Activated naive CD4-positive, alpha-beta T cell treated with anti-CD3 and anti-CD28 coated beads, Interleukin-2, amount 50 U/mL, for 24 hours (primary cell): ENCODE measurements around the gene GUCY2D.

ENCODE experiments used
- H3K27ac Mint-ChIP-seq: one replicate; pipeline ENCODE4 v1.8.0; 2021; ENCODE audit warnings: mild to moderate bottlenecking, mixed read lengths
- H3K27me3 Mint-ChIP-seq: one replicate; pipeline ENCODE4 v1.8.0; 2021; ENCODE audit warnings: mixed read lengths
- H3K36me3 Mint-ChIP-seq: one replicate; pipeline ENCODE4 v1.8.0; 2021; ENCODE audit warnings: mixed read lengths
- H3K4me1 Mint-ChIP-seq: one replicate; pipeline ENCODE4 v1.8.0; 2021; ENCODE audit warnings: mixed read lengths
- H3K4me3 Mint-ChIP-seq: one replicate; pipeline ENCODE4 v1.8.0; 2021; ENCODE audit warnings: mild to moderate bottlenecking, mixed read lengths
- H3K9me3 Mint-ChIP-seq: one replicate; pipeline ENCODE4 v1.8.0; 2021; ENCODE audit warnings: mixed read lengths

Gene GUCY2D

DNA sequence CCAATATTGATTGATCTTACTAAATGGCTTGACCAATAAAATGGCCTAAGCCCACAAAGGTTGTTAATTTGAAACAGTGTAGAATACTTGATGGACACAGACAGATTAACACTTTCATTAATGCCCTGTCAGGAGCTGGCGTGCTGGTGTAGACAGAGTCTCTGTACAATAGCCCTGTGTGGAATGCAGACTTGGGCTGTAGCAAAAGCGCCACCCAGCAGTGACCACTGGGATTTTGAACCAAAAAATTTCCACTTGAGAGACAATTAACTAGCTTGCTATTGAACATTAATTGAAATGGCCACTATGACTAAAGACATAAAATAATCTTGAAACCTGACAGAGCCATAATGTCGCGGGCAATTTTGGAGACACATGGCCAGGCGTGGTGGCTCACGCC lies 19.7 kb upstream of the GUCY2D start:
- Mint-ChIP-seq H3K27ac (no peak overlapping the region), H3K36me3 (no peaks in the 10 kb centered on the region), H3K9me3 (no peaks in the 10 kb centered on the region), H3K4me1 (no peaks in the 10 kb centered on the region), H3K27me3 (peaks cover 1% of the 10 kb centered on the region), H3K4me3 (no peak overlapping the region)

DNA sequence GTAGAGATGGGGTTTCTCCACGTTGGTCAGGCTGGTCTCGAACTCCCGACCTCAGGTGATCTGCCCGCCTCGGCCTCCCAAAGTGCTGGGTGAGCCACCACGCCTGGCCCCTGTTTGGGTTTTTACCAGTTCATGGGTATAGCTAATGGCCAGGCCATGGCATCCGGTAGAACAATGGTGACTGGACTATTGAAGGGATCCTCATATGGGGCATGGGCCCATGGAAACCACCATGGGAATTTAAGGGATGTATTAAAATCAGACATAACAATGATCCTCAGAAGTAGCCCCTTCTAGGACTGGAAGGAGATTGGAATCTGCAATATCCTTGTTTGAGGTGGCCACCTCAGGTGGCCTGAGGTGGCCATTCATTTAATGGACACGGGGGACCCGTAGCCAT lies 17.5 kb upstream of the GUCY2D start:
- Mint-ChIP-seq H3K27me3 (peaks cover 1% of the 10 kb centered on the region), H3K4me3 (no peak overlapping the region), H3K4me1 (peaks cover 10% of the 10 kb centered on the region), H3K9me3 (no peaks in the 10 kb centered on the region), H3K36me3 (no peaks in the 10 kb centered on the region), H3K27ac (no peak overlapping the region)

DNA sequence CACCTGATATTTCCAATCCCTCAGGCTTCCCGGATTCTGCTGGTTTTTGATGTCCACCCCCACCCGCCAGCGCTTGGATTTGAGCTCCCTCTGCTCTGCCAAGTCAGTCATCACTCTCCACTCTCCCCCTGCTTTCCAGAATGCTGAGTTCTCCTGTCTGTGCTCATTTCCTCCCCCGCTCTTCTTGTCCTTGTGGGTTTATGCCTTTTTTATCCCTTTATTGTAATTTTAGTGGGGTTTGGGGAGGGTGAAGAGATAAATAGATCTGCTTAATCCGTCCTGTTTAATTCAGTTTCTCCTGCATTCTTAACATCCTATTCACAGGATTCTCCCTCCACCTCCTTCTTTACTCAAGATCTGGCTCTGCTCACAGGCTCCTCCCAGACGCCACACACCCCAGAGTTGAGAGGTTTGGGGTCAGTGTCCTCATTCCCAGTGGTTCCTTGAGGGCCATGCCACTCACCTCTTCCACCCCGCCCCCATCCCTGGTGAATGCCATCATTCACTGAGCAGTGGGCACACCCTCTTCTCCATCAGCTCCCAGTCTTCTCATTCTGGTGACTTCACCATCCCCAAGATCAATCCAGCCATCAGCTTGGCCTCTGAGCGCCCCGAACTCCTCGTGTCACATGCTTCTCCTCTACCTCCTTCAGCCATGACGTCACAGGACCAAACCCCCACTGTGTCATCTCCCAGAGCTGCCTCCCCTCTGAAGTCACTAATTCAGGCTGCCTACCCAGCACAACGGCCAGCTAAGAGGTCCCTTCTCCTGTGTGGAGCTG lies 15.1 kb upstream of the GUCY2D start:
- Mint-ChIP-seq H3K36me3 (no peaks in the 10 kb centered on the region), H3K27ac (peak overlapping the region; percentile 4), H3K27me3 (no peaks in the 10 kb centered on the region), H3K4me3 (no peak overlapping the region), H3K9me3 (no peaks in the 10 kb centered on the region), H3K4me1 (peaks cover 21% of the 10 kb centered on the region)

DNA sequence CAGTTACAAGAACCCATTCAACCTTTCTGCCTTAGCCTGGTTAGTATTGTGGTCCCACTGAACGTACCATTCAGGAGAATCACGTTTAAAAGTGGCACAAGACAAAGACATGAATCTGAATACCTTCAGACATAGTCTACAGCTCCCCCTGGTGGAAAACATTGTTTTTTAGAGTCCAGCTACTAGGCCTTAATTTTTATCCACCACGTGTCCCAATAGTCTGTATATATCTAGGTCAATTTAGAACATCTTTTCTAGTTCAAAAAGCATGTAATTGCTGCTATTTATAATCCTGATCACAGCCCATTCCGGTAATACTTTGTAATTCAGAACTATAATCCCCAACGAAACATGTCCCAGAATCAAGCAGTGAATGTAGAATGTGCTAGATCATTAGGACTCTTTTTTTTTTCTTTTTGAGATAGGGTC lies 13.7 kb upstream of the GUCY2D start:
- Mint-ChIP-seq H3K36me3 (no peaks in the 10 kb centered on the region), H3K4me1 (peaks cover 21% of the 10 kb centered on the region), H3K27me3 (no peaks in the 10 kb centered on the region), H3K9me3 (no peaks in the 10 kb centered on the region), H3K4me3 (peak overlapping the region; percentile 77), H3K27ac (peak overlapping the region; percentile 41)

DNA sequence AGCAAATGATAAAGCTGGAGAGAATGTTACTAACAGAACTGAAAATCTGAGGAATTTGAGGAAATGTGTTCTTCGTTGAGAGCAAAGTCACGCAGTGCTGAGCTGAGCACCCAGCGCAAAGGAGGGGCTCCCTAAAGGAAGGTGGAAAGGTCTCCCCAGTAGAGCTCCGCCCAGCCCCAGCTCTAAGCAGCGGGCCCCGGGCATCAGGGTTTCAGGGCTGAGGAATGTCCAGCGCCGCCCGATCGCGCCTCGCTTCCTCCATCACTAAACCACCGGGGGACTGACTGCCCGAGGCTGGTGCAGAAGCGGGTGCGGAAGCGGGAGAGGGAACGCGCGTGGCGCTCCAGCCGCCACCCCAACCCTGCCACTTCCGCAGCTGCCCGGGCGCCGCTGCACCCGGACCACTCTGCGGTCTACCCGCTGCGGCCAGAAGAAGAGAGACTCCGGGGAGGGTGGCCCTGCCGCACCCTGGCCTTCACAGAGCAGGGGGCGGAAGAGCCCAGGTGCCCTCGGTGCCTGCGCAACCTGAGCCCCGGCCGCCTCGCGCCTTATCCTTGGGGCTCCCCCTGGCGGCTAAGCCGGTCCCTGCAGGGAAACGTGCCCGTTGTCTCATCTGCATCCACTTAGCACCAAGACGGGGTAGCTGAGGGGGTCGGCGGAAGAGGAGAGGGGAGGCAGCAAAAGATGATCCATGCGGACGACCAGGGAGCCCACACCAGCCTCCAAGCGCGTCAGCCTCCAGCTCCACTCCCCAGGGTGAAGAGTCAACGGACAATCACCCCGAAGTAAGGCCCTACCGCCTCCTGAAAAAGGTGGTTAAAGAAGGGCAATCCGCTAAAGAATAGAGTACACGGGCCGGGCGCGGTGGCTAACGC lies 12.4 kb upstream of the GUCY2D start:
- Mint-ChIP-seq H3K36me3 (no peaks in the 10 kb centered on the region), H3K4me1 (peaks cover 21% of the 10 kb centered on the region), H3K9me3 (no peaks in the 10 kb centered on the region), H3K4me3 (peak overlapping the region; percentile 77), H3K27me3 (no peaks in the 10 kb centered on the region), H3K27ac (peak overlapping the region; percentile 74)

DNA sequence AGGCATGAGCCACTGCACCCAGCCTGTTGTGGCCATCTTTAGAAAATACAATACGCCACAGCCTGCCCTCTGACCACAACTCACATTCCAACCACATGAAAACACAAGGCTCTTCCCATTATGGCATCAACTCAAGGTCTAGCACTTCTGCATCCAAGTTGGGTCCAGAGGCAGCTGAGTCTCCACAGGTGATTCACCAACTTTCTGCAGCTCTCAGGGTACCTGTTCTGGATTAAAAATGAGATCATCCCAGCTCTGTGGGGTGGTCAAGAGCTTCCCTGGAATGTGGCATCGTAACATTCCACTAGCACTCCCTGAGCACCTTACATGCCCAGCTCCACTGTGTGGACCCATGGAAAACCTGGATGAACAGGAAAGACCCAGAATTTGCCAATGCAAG lies 9.9 kb upstream of the GUCY2D start:
- peaks cover 21% of the 10 kb centered on the region for H3K4me1 Mint-ChIP-seq
- no peak overlapping the region for H3K27ac Mint-ChIP-seq
- H3K9me3 Mint-ChIP-seq, result no peaks in the 10 kb centered on the region
- no peaks in the 10 kb centered on the region for H3K27me3 Mint-ChIP-seq
- H3K4me3 Mint-ChIP-seq, result no peak overlapping the region
- H3K36me3 Mint-ChIP-seq, result no peaks in the 10 kb centered on the region

DNA sequence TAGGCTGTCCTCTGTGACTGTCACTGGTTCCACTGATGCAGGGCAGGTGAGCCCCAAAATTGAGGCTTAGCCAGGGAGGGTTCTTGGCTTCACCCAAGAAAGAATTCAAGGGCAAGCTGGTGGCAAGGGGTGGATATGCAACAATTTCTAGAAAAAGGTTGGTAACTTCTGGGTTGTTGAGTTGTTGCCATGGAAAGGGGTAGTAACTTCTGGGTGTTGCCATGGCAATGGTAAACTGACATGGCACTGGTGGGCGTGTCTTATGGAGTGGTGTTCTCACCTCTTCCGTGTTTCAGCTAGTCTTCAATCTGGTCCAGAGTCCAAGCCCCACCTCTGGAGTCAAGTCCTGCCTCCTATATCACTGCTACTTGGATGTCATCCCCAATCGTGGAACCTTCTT lies 9.5 kb upstream of the GUCY2D start:
- H3K27me3 Mint-ChIP-seq, result no peaks in the 10 kb centered on the region
- H3K4me1 Mint-ChIP-seq, result peaks cover 21% of the 10 kb centered on the region
- H3K36me3 Mint-ChIP-seq, result no peaks in the 10 kb centered on the region
- no peaks in the 10 kb centered on the region for H3K9me3 Mint-ChIP-seq
- H3K4me3 Mint-ChIP-seq, result no peak overlapping the region
- H3K27ac Mint-ChIP-seq, result no peak overlapping the region

DNA sequence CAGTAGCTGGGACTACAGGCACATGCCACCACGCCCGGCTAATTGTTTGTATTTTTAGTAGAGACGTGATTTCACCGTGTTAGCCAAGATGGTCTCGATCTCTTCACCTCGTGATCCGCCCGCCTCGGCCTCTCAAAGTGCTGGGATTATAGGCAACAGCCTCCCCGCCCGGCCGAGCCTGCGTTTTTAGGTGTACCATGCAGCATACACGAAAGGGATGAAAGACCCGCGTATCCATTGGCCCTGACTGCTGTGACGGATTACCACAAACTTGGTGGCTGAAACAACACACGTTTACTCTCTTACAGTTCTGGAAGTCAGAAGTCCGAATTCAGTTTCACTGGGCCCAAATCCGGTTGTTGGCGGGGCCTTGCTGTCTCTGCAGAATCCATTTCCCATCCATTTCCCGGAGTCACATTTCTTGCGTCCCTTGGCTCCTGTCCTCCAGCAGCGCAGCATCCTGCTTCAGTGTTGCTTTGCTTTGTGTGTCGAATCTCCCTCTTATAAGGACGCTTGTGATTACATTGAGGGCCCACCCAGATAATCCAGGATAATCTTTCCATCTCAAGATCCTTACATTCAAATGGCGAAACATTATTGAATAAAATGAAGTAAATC lies 8.3 kb upstream of the GUCY2D start:
- H3K36me3 Mint-ChIP-seq, result no peaks in the 10 kb centered on the region
- H3K9me3 Mint-ChIP-seq, result no peaks in the 10 kb centered on the region
- no peak overlapping the region for H3K4me3 Mint-ChIP-seq
- H3K27ac Mint-ChIP-seq, result no peak overlapping the region
- peaks cover 16% of the 10 kb centered on the region for H3K4me1 Mint-ChIP-seq
- peaks cover 3% of the 10 kb centered on the region for H3K27me3 Mint-ChIP-seq

DNA sequence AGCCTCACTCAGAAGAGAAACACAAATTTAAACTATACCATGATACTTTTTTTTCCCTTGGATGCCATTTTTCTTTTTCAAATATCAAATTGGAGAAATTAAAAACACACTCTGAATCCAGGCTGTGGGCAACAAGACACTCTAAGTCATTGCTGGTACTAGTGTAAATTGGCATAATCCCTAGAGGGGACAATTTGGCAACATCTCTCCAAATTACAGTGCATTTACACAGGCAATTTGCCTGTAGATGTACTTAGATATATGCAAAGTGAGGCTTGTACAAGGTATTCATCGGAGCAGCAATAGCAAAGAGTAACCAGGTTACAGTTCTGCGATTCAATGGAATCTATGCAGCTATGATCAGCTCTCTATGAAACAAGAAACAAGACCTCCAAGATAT lies 6.7 kb upstream of the GUCY2D start:
- Mint-ChIP-seq H3K4me1 (peaks cover 4% of the 10 kb centered on the region), H3K27ac (no peak overlapping the region), H3K9me3 (no peaks in the 10 kb centered on the region), H3K27me3 (peaks cover 6% of the 10 kb centered on the region), H3K4me3 (no peak overlapping the region), H3K36me3 (peaks cover 2% of the 10 kb centered on the region)

DNA sequence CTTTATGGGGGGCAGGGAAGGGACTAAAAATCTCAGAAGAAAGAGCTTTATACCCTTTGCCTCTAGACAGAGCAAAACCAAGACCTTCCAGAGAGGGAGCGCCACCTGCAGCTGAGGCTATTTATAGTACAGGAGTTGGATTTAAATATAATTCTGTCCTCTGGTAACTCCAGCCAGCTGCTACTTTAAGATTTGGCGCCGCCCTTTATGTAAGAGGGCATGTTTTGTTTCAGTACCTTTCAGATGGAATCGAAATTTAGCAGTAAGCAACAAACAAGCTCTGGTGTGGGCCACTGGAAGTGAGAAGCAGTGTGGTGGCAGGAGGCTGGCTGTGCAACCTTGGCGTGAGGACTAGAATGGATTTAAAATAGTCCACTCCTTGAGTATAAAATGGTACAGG lies 5.2 kb upstream of the GUCY2D start:
- no peak overlapping the region for H3K4me3 Mint-ChIP-seq
- H3K27ac Mint-ChIP-seq, result no peak overlapping the region
- H3K9me3 Mint-ChIP-seq, result no peaks in the 10 kb centered on the region
- H3K36me3 Mint-ChIP-seq, result peaks cover 2% of the 10 kb centered on the region
- H3K27me3 Mint-ChIP-seq, result peaks cover 17% of the 10 kb centered on the region
- H3K4me1 Mint-ChIP-seq, result peaks cover 5% of the 10 kb centered on the region

DNA sequence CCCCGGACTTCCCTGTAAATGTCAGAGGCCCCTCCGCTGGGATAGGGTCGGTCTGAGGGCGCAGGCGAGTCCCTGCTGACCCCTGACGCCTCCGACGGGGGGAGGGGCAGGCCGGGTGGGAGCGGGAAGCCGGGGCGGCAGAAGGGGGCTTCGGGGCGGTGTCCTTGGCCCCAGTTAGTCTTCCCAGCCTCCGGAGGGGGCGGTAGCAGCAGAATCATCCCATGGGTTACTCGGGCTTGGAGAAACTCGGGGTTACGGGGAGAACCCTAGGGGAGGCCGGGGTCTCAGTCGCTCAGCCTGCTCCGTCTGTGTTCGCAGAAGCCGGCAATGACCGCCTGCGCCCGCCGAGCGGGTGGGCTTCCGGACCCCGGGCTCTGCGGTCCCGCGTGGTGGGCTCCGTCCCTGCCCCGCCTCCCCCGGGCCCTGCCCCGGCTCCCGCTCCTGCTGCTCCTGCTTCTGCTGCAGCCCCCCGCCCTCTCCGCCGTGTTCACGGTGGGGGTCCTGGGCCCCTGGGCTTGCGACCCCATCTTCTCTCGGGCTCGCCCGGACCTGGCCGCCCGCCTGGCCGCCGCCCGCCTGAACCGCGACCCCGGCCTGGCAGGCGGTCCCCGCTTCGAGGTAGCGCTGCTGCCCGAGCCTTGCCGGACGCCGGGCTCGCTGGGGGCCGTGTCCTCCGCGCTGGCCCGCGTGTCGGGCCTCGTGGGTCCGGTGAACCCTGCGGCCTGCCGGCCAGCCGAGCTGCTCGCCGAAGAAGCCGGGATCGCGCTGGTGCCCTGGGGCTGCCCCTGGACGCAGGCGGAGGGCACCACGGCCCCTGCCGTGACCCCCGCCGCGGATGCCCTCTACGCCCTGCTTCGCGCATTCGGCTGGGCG lies 542 bp downstream of the GUCY2D start:
- H3K9me3 Mint-ChIP-seq, result no peaks in the 10 kb centered on the region
- H3K4me1 Mint-ChIP-seq, result peaks cover 6% of the 10 kb centered on the region
- no peak overlapping the region for H3K4me3 Mint-ChIP-seq
- H3K27me3 Mint-ChIP-seq, result peaks cover 27% of the 10 kb centered on the region
- H3K27ac Mint-ChIP-seq, result no peak overlapping the region
- peaks cover 2% of the 10 kb centered on the region for H3K36me3 Mint-ChIP-seq

DNA sequence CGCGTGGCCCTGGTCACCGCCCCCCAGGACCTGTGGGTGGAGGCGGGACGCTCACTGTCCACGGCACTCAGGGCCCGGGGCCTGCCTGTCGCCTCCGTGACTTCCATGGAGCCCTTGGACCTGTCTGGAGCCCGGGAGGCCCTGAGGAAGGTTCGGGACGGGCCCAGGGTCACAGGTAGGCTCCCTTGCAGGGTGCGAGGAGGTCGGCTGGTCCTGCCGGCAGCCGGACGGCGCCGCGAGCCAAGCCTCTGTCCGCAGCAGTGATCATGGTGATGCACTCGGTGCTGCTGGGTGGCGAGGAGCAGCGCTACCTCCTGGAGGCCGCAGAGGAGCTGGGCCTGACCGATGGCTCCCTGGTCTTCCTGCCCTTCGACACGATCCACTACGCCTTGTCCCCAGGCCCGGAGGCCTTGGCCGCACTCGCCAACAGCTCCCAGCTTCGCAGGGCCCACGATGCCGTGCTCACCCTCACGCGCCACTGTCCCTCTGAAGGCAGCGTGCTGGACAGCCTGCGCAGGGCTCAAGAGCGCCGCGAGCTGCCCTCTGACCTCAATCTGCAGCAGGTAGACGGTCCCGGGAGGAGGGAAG lies 1.3 kb downstream of the GUCY2D start:
- Mint-ChIP-seq H3K4me3 (no peak overlapping the region), H3K9me3 (no peaks in the 10 kb centered on the region), H3K27me3 (peaks cover 26% of the 10 kb centered on the region), H3K4me1 (peaks cover 6% of the 10 kb centered on the region), H3K27ac (no peak overlapping the region), H3K36me3 (peaks cover 2% of the 10 kb centered on the region)

DNA sequence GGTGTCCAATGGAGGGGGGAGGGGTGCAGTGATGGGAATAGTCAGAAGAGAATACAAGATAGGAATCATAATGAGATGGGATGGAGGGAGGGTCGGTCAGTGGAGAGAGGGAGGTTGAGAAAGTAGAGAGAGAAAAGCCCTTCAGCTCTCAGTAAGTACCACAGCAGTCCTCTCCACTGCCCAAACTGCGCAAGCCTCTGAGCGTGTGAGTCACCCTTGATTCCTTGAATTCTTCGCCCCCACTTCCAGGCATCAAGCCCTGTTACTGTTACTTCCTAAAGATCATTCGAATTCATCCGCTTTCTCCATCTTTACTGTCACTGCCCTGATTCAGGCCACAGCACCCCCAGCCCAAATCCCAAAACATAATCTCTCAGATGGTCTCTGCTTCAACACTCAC lies 2.5 kb downstream of the GUCY2D start:
- H3K4me3 Mint-ChIP-seq, result no peak overlapping the region
- H3K9me3 Mint-ChIP-seq, result no peaks in the 10 kb centered on the region
- peaks cover 2% of the 10 kb centered on the region for H3K36me3 Mint-ChIP-seq
- H3K27me3 Mint-ChIP-seq, result peaks cover 24% of the 10 kb centered on the region
- H3K4me1 Mint-ChIP-seq, result peaks cover 6% of the 10 kb centered on the region
- H3K27ac Mint-ChIP-seq, result no peak overlapping the region

DNA sequence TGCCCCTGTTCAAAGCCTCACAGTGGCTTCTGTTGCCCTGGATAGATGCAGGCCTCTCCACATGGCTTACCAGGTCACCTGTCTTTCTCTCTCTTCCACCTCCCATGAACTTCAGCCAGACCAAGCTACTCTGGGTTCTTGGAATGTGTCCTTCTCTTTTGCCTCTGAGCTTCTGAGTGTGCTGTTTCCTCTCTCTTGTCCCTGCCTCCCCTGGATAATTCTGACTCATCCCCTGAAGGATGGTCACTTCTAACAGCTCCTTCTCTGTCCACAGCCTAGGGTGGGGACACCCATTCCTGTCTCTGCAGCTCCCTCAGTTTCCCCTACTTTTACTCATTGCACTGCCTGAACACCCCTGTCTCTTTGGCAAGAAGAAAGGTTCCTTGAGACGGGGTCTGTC lies 2.9 kb downstream of the GUCY2D start:
- no peak overlapping the region for H3K27ac Mint-ChIP-seq
- peaks cover 6% of the 10 kb centered on the region for H3K4me1 Mint-ChIP-seq
- no peaks in the 10 kb centered on the region for H3K9me3 Mint-ChIP-seq
- no peak overlapping the region for H3K4me3 Mint-ChIP-seq
- peaks cover 23% of the 10 kb centered on the region for H3K27me3 Mint-ChIP-seq
- H3K36me3 Mint-ChIP-seq, result peaks cover under 1% of the 10 kb centered on the region
